CD4-positive, alpha-beta T cell treated with Interleukin-4 for 4 hours (primary cell): ENCODE results near the gene ZSCAN12.
"Not testable (repeated sequence)": the region's sequence is repeated elsewhere in the genome, so short reads cannot be mapped to it uniquely, and the experiment has no call there.

Experiments used
- DNase-seq: peaks from one replicate; pipeline ENCODE4 v3.0.0-alpha.2; 2020

The ZSCAN12 gene

DNA sequence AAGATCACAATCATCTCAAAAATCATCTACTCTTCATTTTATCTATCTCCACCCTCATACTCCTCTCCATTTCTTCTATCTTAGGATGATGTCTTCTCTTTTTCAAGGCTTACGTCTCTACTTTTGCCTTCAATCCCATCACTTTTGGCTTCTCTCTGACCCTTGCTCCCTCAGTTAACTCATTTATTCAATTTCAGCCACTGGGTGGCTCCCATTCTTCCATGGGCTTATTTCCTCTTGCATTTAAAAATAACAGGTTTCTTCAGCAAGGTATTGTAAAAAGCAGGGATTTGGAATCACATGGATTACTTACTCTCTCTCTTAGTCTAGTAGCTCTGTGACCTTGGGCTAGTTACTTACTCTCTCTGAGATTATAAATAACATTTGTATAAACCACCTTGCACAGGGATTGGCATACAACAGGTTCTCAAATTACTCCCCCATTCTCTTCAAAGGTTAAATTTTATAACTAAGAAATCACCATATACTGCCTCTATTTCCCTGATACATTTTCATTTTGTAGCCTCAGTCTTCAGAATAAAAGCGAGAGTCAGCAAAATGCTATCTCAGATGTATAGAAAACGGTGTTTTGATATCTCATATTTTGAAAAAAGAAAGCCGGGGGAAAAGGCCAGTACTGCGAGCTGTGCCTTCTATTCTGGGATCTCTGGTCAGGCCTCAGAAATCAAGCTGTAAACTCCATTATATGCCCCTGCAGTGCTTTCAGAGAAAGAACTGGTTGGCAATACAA, 5.5 kb downstream of the ZSCAN12 start:
- DNase-seq = no peak

DNA sequence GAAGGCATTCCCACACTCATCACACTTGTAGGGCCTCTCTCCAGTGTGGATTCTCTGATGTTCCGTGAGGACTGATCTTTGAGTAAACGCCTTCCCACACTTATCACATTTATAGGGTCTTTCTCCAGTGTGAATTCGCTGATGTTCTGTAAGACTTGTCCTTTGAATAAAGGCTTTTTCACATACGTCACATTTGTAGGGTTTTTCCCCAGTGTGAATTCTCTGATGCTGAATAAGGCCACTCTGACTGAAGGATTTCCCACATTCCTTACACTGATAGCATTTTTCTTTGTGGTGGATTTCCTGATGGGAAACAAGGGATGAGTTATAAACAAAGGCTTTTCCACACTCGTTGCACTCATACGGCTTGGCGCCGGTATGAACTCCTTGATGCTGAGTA, 8.9 kb downstream of the ZSCAN12 start:
- no peak for DNase-seq

DNA sequence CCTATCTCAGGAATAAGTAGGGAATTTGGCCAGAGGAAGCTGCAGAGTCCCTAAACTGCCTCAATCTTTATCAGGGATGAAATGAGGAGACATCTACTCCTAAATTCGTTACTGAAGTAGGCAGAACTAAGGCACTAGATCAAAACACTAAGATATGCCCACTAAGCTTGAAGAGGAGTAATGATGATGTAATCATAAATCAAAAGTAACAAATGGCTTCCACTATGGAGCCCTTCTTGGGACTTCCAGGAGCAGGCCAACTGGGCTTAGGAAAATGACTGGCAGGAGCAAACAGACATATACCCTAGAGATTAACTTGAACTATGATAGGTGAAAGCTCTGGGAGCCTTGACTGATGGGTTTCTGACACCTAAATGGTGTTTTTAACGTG, 15.4 kb downstream of the ZSCAN12 start:
- no peak for DNase-seq

DNA sequence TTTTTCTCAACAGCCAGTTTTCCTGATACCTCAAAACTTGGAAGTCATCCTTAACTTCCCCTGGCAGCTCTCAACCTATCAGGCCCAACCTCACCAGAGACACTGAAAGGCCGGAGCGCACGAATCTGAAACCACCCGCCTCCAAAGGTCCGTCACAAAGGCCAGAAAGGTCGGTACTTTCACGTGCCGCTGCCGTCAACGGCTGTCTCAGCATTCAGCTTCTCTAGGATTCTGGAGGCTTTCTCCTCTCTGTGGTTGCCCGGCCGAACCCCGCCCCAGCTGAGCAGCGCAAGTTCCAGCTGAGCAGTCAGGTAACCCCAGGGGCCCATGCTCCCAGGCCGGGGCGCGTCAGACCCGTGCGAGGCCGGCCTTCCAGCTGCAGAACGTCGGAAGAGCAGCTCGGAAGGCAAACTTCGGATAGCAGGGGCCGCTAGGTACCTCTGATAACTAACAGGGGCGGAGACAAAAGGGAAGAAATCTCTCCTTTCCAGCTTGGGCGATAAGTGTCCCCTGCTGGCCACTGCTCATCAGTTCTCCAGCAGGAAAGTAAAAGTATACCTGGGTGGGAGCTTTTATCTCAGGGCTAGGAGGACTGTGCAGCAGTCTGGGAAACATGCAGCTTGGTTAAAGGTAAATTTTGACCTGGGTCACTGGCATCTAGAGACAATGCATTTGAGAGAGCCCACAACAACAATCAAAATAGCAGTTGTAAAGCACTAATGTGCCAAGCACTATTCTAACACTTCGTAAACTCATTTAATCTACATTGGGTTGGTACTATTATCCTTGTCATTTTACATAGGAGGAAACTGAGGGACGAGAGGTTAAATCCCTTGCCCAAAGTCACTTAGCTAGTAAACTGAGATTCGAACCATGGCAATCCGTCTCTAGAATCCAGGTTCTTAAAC, 16.1 kb downstream of the ZSCAN12 start:
- peak; percentile 18 for DNase-seq

DNA sequence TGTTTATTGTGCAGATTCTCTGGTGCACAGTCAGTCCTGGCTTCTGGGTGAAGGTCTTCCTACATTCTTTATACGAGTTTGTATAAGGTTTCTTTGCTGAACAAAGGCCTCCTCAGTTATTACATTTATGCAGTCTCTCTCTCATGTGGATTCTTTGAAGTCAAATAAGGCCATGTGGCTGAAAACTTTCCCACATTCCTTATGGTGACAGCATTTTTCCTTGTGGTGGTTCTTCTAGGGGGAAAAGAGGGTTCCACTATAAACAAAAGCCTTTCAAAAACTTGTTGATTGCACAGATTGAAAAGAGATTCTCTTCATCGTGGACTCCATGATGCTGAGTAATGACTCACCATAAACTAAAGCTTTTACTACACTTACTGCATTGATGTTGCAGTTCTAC, 19.2 kb downstream of the ZSCAN12 start:
- no peak for DNase-seq

DNA sequence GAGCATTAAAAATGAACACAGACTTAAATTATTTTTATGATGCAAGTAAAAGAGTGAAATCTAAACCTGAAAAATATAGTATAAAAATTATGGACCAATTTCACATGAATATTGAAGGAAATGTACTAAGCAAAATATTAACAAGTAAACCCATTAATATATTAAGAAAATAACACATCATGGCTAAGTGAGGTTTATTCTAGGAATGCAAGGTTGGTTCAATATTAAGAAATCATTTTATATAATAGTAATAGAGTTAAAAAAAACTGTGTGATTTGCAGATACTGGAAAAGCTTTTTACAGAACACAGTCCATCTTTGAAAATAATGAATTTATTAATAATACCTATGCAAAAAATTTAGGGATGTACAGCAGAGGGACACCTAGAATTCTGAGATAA, 20.9 kb downstream of the ZSCAN12 start:
- no peak for DNase-seq

DNA sequence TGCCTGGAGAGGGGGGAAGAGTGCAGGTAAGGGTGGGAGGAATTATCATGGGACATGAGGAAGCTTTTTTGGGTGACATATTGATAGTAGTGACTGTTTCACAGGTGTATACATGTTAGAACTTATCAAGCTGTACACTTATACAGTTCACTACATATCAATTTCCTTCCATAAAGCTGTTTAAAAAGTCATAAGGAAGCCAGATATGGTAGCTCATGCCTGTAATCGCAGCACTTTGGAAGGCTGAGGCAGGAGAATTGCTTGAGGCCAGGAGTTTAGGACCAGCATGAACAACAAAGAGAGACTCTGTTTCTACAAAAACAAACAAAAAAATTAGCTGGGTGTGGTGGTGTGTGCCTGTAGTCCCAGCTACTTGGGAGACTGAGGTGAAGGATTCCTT, 21.7 kb downstream of the ZSCAN12 start:
- DNase-seq = no peak

DNA sequence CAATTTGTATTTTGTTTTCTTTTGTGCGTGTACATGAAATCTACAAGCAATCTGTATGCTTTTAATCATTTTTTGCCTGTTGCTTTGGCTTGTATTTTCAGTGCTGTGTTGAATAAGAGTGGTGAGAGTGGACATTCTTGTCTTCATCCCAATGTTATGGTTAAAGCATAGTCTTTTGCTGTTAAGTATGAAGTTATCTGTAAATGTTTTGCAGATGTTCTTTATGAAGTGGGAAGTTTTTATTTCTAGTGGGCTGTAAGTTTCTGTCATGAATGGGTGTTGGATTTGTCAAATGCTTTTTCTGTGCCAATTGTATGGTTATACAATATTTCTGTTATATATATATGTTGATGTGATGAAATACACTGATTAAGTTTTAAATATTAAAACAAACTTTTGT, 25.6 kb downstream of the ZSCAN12 start:
- no peak for DNase-seq

DNA sequence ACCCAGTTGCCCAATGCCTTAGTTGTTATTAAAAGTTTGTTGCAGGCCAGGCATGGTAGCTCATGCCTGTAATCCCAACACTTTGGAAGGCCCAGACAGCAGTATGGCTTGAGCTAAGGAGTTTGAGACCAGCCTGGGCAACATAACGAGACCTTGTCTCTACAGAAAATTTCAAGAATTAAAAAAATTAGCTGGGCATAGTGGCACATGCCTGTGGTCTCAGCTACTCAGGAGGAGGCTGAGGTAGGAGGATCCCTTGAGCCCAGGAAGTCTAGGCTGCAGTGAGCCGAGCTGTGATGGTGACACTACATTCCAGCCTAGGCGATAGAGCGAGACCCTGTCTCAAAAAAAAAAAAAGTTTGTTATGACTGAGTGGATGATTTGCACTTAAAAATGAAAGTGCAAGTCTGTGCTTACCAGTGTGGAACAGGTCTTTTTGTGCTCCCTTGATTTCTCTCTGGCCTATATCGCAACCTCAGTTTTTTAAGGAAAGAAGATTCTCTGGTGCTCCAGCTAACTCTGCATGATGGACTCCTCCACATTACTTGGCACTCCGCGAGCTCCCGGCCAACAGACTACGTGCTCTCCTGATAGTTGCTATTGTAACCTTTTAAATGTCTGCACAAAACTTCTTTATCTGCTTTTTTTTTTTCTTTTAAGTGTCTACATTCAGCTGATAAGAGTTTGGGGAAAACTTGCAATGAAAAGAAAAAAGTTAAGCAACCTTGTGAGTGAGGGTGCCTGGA, 27.7 kb downstream of the ZSCAN12 start:
- no peak for DNase-seq

DNA sequence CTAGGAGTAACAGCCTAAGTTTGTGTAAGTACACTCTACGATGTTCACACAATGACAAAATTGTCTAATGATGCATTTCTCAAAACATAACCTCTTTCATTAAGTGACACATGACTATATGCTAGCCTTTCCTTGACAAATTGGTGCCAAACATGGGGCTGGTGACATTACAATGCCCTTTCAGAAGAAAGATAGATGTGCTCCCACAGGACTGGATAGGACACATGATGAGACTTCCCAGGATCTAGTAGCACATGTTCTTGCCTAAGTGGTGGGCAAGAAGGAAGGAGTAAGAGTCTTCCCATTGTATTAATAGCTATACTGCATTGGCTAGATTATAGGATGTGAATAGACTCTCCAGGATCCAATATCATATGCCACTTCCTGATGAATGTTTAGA, 28.3 kb downstream of the ZSCAN12 start:
- DNase-seq = no peak

DNA sequence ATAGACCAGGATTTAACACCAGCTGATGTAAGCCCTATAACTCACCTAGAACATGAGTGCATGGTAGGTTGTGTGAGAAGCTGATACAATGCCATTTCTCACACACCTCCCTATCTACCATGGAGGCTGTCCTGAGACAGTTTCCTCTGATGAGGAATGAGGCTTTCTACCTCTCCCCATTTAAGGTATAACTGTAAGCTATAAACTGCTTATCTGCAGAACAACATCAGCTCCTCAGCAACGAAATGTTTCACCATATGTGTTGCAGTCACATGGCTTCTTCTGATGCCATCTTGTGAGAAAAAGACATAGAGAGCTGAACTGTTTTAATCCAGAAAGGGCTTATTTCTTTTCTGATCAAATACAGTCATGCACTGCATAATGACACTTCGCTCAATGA, 29.1 kb downstream of the ZSCAN12 start:
- no peak for DNase-seq

DNA sequence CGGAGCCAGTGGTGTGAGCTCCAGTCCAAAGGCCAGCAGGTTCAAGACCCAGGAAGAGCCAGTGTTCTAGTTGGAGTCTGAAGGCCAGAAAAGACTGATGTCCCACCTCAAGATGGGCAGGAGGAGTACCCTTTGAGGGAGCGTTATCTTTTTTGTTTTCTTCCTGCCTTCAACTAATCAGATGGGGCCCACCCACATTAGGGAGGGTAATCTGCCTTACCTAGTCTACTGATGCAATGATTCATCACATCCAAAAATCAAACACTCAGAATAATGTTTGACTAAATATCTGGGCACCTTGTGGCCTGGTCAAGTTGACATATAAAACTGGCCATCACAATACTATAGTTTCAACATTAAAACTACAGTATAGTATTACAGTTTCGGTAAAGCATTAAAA, 30.1 kb downstream of the ZSCAN12 start:
- no peak for DNase-seq

DNA sequence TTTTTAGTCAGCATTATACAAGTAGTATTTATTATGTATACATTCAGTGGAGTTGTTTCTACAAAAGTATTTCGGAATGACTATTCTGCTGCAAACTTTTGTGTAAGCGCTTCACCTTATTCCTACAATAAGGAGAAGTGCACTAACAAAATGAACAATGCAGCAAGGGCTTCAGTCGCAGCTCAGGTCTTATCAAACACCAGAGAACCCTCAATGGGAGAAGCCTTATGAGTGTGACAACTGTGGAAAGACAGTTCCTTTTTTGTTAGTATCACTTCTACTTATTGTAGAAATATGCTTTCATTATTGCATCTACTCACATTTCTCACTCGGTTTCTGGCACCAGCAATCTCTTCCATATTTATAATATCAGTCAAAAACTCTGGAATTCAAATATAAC, 31.0 kb downstream of the ZSCAN12 start:
- no peak for DNase-seq

DNA sequence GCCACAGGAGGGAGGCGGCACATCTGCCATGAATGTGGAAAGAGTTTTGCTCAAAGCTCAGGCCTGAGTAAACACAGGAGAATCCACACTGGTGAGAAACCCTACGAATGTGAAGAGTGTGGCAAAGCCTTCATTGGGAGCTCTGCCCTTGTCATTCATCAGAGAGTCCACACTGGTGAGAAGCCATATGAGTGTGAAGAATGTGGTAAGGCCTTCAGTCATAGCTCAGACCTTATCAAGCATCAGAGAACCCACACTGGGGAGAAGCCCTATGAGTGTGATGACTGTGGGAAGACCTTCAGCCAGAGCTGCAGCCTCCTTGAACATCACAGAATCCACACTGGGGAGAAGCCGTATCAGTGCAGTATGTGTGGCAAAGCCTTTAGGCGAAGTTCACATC, 34.0 kb downstream of the ZSCAN12 start:
- DNase-seq = not testable (repeated sequence)

DNA sequence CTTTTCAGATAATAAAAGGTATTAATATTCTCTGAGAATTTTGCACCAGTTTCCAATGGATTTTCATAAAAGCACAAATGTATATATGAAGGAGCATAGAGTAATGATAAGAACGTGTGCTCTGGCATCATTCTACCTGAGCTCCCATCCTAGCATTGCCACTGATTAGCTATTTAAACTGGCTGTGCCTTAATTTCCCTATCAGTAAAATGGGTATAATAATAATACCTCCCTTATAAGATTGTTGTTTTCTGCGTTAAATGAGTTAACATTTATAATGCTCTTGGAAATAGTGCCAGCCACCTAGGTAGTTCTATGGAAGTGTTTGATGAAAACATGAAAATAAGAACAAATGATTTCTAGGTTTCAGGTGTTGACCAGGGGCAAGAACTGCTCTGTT, 38.6 kb downstream of the ZSCAN12 start:
- DNase-seq = no peak

DNA sequence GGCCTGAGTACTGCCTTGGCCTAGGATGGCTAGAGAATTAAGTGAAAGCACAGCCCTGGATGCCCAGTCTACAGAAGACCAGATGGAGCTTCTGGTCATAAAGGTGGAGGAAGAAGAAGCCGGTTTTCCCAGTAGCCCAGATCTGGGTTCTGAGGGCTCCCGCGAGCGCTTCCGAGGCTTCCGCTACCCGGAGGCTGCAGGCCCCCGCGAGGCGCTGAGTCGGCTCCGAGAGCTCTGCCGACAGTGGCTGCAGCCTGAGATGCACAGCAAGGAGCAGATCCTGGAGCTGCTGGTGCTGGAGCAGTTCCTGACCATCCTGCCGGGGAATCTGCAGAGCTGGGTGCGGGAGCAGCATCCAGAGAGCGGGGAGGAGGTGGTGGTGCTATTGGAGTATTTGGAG, 40.0 kb downstream of the ZSCAN12 start:
- DNase-seq = not testable (repeated sequence)

DNA sequence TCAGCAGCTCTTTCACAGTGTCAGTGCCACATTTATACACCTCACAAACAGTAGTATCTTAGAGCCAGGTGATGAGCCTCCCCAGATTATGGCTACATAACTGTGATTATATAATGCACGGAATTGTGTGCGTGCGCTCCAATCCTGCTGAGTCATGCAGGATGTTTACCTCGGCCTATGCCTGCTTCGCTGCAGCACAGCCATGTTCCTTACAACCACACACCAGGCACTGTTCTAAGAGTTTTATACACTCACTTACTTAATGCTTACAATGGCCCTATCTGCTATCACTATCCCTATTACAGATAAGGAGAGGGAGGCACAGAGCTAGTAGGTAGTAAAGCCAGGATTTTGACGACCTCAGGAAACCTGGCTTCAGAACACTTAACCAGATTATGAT, 42.5 kb downstream of the ZSCAN12 start:
- no peak for DNase-seq

DNA sequence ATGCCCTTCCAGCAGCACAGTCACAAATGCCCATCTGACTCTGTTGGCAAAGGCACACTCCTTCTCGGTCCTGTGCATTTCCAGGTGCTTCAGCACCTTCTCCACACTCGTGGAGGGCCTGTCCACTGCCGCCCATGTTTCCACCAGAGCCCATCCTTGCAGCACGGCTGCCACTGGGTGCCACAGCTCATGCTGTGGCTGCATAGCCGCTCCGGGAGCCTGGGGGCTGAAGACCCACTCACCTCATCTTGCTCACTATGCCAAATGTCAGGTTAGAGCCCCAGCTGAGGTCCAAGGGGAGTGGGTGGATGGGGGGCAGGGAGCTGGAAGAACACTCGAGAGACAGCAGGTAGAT, 42.9 kb downstream of the ZSCAN12 start:
- no peak for DNase-seq

DNA sequence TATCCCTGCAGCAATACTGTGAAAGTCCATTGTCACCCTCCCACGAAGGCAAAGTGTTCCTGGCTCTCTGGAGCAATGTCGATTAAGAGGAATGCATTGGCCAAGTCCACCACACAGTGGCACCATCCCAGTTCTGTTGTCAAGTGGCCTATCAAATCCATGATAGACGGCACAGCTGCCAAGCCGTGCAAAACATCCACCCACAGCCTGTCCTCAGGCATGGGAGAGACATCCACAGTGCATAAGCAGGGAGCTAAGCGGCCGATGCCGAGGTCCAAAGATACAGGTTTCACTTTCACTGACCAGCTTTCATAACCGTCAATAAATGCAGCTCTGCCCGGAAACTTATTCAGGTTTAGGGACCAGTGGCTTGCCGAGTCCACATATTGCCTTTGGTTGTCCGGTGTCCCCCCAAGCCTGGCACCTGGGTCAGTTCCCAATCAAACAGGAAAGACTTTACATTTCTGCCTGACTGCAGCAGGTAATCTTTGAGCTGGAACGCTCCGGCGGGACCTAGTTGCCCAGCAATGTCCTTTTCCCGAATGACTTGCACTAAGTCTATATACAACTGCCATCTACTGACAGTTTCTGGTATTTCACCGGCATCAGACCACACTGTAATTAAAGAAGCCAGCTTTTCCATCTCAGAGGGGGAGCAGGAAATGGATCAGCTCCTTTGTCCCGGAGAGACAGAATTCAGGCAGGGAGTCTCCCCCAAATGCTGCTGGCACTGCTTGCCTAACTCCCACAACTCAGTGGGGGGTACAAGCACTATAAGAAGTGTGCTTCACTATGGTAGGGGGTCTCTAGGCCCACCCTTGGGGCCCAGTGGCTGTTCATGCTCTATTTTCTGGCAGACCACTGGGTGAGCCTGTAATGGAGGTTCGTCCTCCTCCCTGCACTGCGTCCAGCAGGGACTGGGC, 43.5 kb downstream of the ZSCAN12 start:
- peak; percentile 72 for DNase-seq

DNA sequence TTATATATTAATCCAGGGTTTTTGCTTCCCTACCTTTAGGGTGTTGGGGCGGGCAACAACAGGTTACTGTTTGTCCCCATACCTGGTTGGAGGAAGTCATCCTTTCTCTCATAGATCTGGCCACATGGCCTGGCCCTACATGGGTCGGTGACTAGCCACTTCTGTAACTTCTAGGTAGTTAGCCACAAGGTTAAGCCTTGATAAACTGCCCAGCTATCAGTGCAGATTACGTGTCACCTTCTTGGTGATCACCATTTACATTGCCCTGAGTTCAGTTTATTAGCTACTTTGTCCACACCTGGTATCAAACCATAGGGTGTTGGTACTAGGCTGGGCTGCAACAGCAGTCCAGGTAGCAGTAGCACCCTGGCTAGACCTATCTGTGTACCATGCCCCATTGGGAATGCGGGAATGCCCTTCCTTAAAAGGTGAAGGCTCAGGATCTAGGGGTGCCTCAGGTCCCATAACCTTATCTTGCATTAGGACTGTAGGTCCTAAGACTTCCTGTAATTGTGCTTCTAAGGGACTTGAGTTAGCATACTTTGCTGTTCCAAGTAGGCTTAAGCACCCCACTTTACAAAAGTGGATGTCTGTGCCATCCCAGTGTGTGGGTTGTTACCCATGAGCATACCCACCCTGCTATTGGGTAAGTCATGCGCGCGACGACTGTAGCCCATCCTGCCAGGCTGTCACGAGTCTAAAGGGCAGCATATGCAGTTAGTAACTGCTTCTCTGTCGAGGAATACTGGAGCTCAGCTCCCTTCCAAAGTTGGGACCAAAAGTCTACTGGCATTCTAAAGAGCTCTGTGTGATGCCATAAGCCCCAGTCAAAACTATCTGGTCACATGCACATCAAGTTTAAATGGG, 44.6 kb downstream of the ZSCAN12 start:
- no peak for DNase-seq

DNA sequence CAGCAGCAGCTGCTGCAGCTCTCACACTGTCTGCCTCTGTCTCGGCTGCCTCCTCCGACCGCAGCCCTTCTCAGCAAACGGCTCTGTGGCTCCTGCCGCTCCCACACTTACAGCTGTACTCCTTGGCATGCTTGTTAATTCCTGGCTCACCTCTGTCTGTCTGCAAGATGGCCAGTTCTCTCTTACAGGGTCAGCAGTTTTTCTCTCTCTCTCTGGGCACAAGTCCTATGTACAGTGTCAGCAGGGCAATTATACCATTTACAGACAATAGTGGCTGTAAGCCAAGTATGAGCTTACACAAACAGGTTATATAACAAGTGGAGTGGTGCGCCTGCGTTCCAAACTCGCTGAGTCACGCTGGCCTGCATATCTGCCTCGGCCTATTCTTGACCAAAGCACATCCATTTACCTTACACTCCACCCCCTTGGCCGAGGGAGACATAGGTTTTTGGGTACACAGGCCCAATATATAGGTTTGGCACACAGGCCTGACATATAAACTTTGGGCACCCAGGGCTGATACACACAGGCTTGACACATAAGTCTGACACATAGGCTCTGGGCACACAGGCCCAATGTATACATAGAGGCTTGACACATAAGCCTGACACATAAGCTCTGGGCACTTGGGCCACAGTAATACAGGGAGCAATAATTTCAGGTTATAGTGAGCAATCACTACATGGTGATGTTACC, 45.4 kb downstream of the ZSCAN12 start:
- no peak for DNase-seq
